ENCODE measurements around the gene WFDC10A.
"Not testable (repeated sequence)": the region's sequence is repeated elsewhere in the genome, so short reads cannot be mapped to it uniquely, and the experiment has no call there.

Gene WFDC10A

GRCh38 chr20:45647441-45648050 is 18.0 kb downstream of the WFDC10A start:
- no peak for DNase-seq (ENCODE audit: low read depth, low spot score)

DNA sequence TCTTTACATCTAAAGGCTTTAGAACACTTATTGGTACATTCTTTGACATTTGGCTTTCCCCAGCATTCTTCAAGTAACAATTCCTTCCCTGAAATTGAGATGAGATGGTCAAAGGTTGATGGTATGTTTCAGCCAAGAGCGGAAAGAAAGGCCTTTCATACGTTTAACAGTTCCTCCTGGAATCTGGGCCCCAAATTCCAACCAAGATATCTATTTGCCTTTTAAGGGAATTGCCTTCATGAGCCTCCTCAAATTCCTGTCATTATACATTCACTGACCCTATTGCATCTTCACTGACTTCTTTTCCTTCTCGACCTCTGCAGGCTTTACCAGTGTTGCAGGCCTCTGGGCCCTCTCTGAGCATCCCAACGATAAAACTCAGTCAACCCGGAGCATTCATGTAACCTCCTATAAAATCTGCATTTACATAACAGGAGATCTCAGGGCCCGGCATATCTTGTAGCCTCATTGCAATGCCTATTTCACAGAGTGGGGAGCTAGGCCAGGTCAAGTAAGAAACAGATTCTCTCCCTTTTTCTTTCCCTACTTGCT is 19.8 kb downstream of the WFDC10A start:
- DNase-seq (ENCODE audit: low read depth, low spot score), result no peak

GRCh38 chr20:45651726-45652125 is 22.2 kb downstream of the WFDC10A start:
- not testable (repeated sequence) for DNase-seq (ENCODE audit: low read depth, low spot score)

DNA sequence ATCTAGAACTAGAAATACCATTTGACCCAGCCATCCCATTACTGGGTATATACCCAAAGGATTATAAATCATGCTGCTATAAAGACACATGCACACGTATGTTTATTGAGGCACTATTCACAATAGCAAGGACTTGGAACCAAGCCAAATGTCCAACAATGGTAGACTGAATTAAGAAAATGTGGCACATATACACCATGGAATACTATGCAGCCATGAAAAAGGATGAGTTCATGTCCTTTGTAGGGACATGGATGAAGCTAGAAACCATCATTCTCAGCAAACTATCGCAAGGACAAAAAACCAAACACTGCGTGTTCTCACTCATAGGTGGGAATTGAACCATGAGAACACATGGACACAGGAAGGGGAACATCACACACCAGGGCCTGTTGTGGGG is 27.5 kb downstream of the WFDC10A start:
- not testable (repeated sequence) for DNase-seq (ENCODE audit: low read depth, low spot score)

GRCh38 chr20:45670139-45670538 is 40.6 kb downstream of the WFDC10A start, which contains the start of gene WFDC11:
WFDC11 (minus strand) TSS chr20:45670239; CDS start chr20:45650600, 19,639 bp downstream.
- DNase-seq (ENCODE audit: low read depth, low spot score), result no peak

GRCh38 chr20:45672765-45673164 is 43.2 kb downstream of the WFDC10A start:
- no peak for DNase-seq (ENCODE audit: low read depth, low spot score)

DNA sequence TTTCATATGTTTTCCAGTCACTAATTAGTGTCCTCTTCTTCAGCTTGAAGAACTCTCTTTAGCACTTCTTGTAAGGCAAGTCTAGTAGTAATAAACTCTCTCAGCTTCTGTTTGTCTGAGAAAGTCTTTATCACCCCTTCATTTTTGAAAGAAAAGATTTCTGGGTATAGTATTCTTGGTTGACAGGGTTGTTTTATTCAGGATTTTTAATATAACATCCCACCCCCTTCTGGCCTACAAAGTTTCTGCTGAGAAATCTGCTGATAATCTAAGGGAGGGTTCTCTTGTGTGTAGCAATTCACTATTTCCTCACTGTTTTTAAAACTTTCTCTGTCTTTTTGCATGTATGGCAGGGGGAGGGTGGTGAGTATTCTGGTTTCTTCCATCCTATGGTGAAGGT is 50.1 kb downstream of the WFDC10A start:
- no peak for DNase-seq (ENCODE audit: low read depth, low spot score)
